Gastrocnemius medialis (tissue), 4 donors: ENCODE measurements around the gene FEM1B.

ENCODE experiments used
- CTCF ChIP-seq, 5 experiments: fragments of 450-650 bp in 3 of 5; fragments of 200-600 bp in 2 of 5; sonication (generic) in 2 of 5; IDR thresholded peaks in 4 of 5; conservative IDR thresholded peaks in 1 of 5; 1 replicate in 4 of 5; 2 replicates in 1 of 5; pipeline ENCODE4 v1.5.1; 2016 to 2019; ENCODE audit warnings: antibody characterized with exemption in 5 of 5, mild to moderate bottlenecking in 3 of 5, moderate library complexity in 3 of 5
- POLR2A ChIP-seq, 2 donors: fragments of 450-650 bp; IDR thresholded peaks; one replicate each; pipeline ENCODE4 v1.6.1; 2017; ENCODE audit warnings: antibody characterized with exemption in 2 of 2, mild to moderate bottlenecking in 2 of 2, moderate library complexity in 2 of 2

- TF ChIP-seq CTCF (IDR thresholded peaks at IDR 0.05 in 4 of 5, conservative IDR thresholded peaks at IDR 0.05 in 1 of 5) (no peak), POLR2A (IDR thresholded peaks at IDR 0.05) (no peak)
Measured at GRCh38 chr15:68318931-68319909, 41.7 kb downstream of the FEM1B start.
